ENCODE results near the gene INF2. TPM values are rescaled to one million over a fixed set of nuclear protein-coding genes. Genes with fewer than 3 reads are reported as not detected.

The INF2 gene
- polyA plus RNA-seq, 1 experiment, result 14.9 TPM

GRCh38 chr14:104705340-104706047, 16.1 kb downstream of the INF2 start:
- TF ChIP-seq CTCF (IDR thresholded peaks at IDR 0.05; ENCODE audit: low read depth, low read length), result no peak
- POLR2A ChIA-PET, result no interaction called here
- H3K27me3 ChIP-seq (ENCODE audit: control insufficient read depth, insufficient read depth, low read length), result no peaks in the 10 kb centered on the region
- peaks cover 12% of the 10 kb centered on the region; the same call in 1 of the 2 replicates for H3K9me3 ChIP-seq (ENCODE audit: control insufficient read depth, insufficient read depth, low read length)
- DNase-seq (ENCODE audit: low read depth, low spot score), result no peak
- CTCF ChIA-PET, result interaction anchor here (0.5 to 2.0 kb wide), 2 partner anchors 17 to 121 kb away, joined by 4 read pairs; no protein-coding TSS in a partner anchor
- no peak overlapping the region for H3K4me3 ChIP-seq (ENCODE audit: low read depth, low read length)
- H3K27ac ChIP-seq (ENCODE audit: low read depth, low read length), result no peak overlapping the region

GRCh38 chr14:104706733-104707607, 17.6 kb downstream of the INF2 start:
- POLR2A ChIA-PET, result no interaction called here
- CTCF ChIA-PET, result interaction anchor here (0.5 to 0.9 kb wide), 4 partner anchors 10 to 1135 kb away, joined by 3 to 4 read pairs (median 3); no protein-coding TSS in a partner anchor
- Histone ChIP-seq H3K9me3 (ENCODE audit: control insufficient read depth, insufficient read depth, low read length) (peaks cover 12% of the 10 kb centered on the region; the same call in 1 of the 2 replicates), H3K4me3 (ENCODE audit: low read depth, low read length) (no peak overlapping the region), H3K27ac (ENCODE audit: low read depth, low read length) (no peak overlapping the region), H3K27me3 (ENCODE audit: control insufficient read depth, insufficient read depth, low read length) (no peaks in the 10 kb centered on the region)
- no peak for DNase-seq (ENCODE audit: low read depth, low spot score)
- no peak for TF ChIP-seq CTCF (IDR thresholded peaks at IDR 0.05; ENCODE audit: low read depth, low read length)

GRCh38 chr14:104707608-104708595, 18.5 kb downstream of the INF2 start:
- Histone ChIP-seq H3K27me3 (ENCODE audit: control insufficient read depth, insufficient read depth, low read length) (no peaks in the 10 kb centered on the region), H3K27ac (ENCODE audit: low read depth, low read length) (no peak overlapping the region), H3K9me3 (ENCODE audit: control insufficient read depth, insufficient read depth, low read length) (peaks cover 12% of the 10 kb centered on the region; the same call in 1 of the 2 replicates), H3K4me3 (ENCODE audit: low read depth, low read length) (no peak overlapping the region)
- DNase-seq (ENCODE audit: low read depth, low spot score), result no peak
- CTCF ChIA-PET, result interaction anchor here (0.5 to 1.1 kb wide), 6 partner anchors 11 to 1136 kb away, joined by 3 to 7 read pairs (median 4); no protein-coding TSS in a partner anchor
- POLR2A ChIA-PET, result interaction anchor here (0.6 kb wide), 1 partner anchor 31 kb away, joined by 3 read pairs; no protein-coding TSS in a partner anchor
- no peak for TF ChIP-seq CTCF (IDR thresholded peaks at IDR 0.05; ENCODE audit: low read depth, low read length)

- ChIA-PET POLR2A (interaction anchor here (0.6 kb wide), 1 partner anchor 32 kb away, joined by 3 read pairs; no protein-coding TSS in a partner anchor), CTCF (interaction anchor here (0.6 to 2.4 kb wide), 12 partner anchors 10 to 336 kb away, joined by 3 to 9 read pairs (median 4); partner anchors contain the start of gene ADSS1)
- H3K4me3 ChIP-seq (ENCODE audit: low read depth, low read length), result no peak overlapping the region
- H3K27me3 ChIP-seq (ENCODE audit: control insufficient read depth, insufficient read depth, low read length), result no peaks in the 10 kb centered on the region
- no peak for DNase-seq (ENCODE audit: low read depth, low spot score)
- H3K27ac ChIP-seq (ENCODE audit: low read depth, low read length), result no peak overlapping the region
- peak; percentile 97 for TF ChIP-seq CTCF (IDR thresholded peaks at IDR 0.05; ENCODE audit: low read depth, low read length)
- H3K9me3 ChIP-seq (ENCODE audit: control insufficient read depth, insufficient read depth, low read length), result peaks cover 7% of the 10 kb centered on the region; the same call in 1 of the 2 replicates
These were observed 19.3 kb downstream of the INF2 start for GRCh38 chr14:104708606-104709268.
